Renal cortex interstitium (tissue), 11 donors: ENCODE results near the gene ACTR1A. TPM values are rescaled to one million over a fixed set of nuclear protein-coding genes. Genes with fewer than 3 reads are reported as not detected.
"Not testable (repeated sequence)": the region's sequence is repeated elsewhere in the genome, so short reads cannot be mapped to it uniquely, and the experiment has no call there.

Source experiments
- DNase-seq, 11 donors: peaks; one replicate each; pipeline ENCODE4 v3.0.0-alpha.2; 2013; ENCODE audit warnings: low read depth in 9 of 11, low spot score in 4 of 11; ENCODE audit errors: extremely low read depth in 1 of 11
- polyA plus RNA-seq, 3 donors: library from polyadenylated mRNA; unstranded; fragments of 120-200 nt; gene quantifications; one replicate each; pipeline ENCODE4 v1.2.1, GENCODE V29; 2013; ENCODE audit not compliant: insufficient read length in 3 of 3

ACTR1A gene
- polyA plus RNA-seq, 3 donors: 74.2 to 95.7 (median 81.9) TPM

GRCh38 chr10:102501201-102502028, 1.1 kb downstream of the ACTR1A start:
- peak in 1 of 11 donors; percentile 12 for DNase-seq

GRCh38 chr10:102500686-102501085, 1.8 kb downstream of the ACTR1A start:
- not testable (repeated sequence) for DNase-seq

- no peak for DNase-seq
Measured at GRCh38 chr10:102499356-102499755, 3.2 kb downstream of the ACTR1A start.

- no peak for DNase-seq
Measured at GRCh38 chr10:102497545-102497944, 5.0 kb downstream of the ACTR1A start.

- DNase-seq: no peak
Measured at GRCh38 chr10:102493771-102494170, 8.7 kb downstream of the ACTR1A start.

- DNase-seq: no peak
Measured at GRCh38 chr10:102492983-102493382, 9.5 kb downstream of the ACTR1A start.

- no peak for DNase-seq
Measured at GRCh38 chr10:102492344-102492939, 10.1 kb downstream of the ACTR1A start.

GRCh38 chr10:102491136-102491535, 11.4 kb downstream of the ACTR1A start:
- DNase-seq: no peak

GRCh38 chr10:102485093-102485784, 17.3 kb downstream of the ACTR1A start:
- no peak for DNase-seq

- DNase-seq: no peak
Measured at GRCh38 chr10:102484021-102484420, 18.5 kb downstream of the ACTR1A start.

GRCh38 chr10:102480396-102480795, 22.1 kb downstream of the ACTR1A start:
- DNase-seq: no peak

- DNase-seq: no peak
Measured at GRCh38 chr10:102479651-102480050, 22.9 kb downstream of the ACTR1A start.

- no peak for DNase-seq
Measured at GRCh38 chr10:102476466-102477141, 25.9 kb downstream of the ACTR1A start.

- no peak for DNase-seq
Measured at GRCh38 chr10:102475451-102476040, 27.0 kb downstream of the ACTR1A start.

- DNase-seq: no peak
Measured at GRCh38 chr10:102473445-102474331, 28.8 kb downstream of the ACTR1A start.

- no peak for DNase-seq
Measured at GRCh38 chr10:102470579-102471546, 31.6 kb downstream of the ACTR1A start.

- DNase-seq: no peak
Measured at GRCh38 chr10:102468683-102469082, 33.8 kb downstream of the ACTR1A start.
